Thoracic aorta (tissue), 2 donors: ENCODE data around the gene AFAP1L2. TPM values are rescaled to one million over a fixed set of nuclear protein-coding genes. Genes with fewer than 3 reads are reported as not detected.

Source experiments
- ATAC-seq: fragments of 150-250 bp; one replicate; pipeline ENCODE4 v1.8.0; 2017; ENCODE audit warnings: low read depth; ENCODE audit not compliant: insufficient number of reproducible peaks, low FRiP score
- DNase-seq: peaks from one replicate; pipeline ENCODE4 v3.0.0-alpha.2; 2020; ENCODE audit warnings: low spot score
- H3K27ac ChIP-seq, 2 donors: fragments of 200-600 bp; sonication (generic); 1 replicate in 1 of 2; 2 replicates in 1 of 2; pipeline ENCODE4 v1.5.1; 2016; ENCODE audit warnings: mild to moderate bottlenecking in 2 of 2, moderate library complexity in 2 of 2
- H3K27me3 ChIP-seq: fragments of 200-600 bp; sonication (generic); replicated peaks from 2 replicates; pipeline ENCODE4 v1.6.0; 2016; ENCODE audit warnings: mild to moderate bottlenecking; ENCODE audit not compliant: insufficient read depth
- H3K36me3 ChIP-seq: fragments of 200-600 bp; sonication (generic); one replicate; pipeline ENCODE4 v1.5.1; 2016
- H3K4me1 ChIP-seq, 2 donors: fragments of 200-600 bp; sonication (generic); 1 replicate in 1 of 2; 2 replicates in 1 of 2; pipeline versions ENCODE4 v1.5.1 to v1.6.0; 2016; ENCODE audit warnings: low read depth in 2 of 2, mild to moderate bottlenecking in 1 of 2; ENCODE audit not compliant: control insufficient read depth in 1 of 2
- H3K4me3 ChIP-seq: fragments of 200-600 bp; sonication (generic); 2 replicates; pipeline ENCODE4 v1.5.1; 2016; ENCODE audit warnings: mild to moderate bottlenecking
- H3K9me3 ChIP-seq: fragments of 200-600 bp; sonication (generic); 2 replicates; pipeline ENCODE4 v1.5.1; 2016
- total RNA-seq, 2 donors: library from RNA; depleted of rRNA; stranded (reverse); fragments of >200 nt; gene quantifications; one replicate each; pipeline versions ENCODE4 v1.1.0 to v1.2.3, GENCODE V29; 2016
- TF ChIP-seq, protein P1 (sequence below): fragments of 200-600 bp; sonication (generic); IDR thresholded peaks from one replicate; pipeline ENCODE4 v1.5.1; 2019; ENCODE audit warnings: antibody characterized with exemption

AFAP1L2 gene
- total RNA-seq, 2 donors from 2014 or later, result 7.7 to 13.3 TPM

GRCh38 chr10:114313866-114314265, 90.4 kb downstream of the AFAP1L2 start:
- H3K27ac ChIP-seq, result no peak overlapping the region
- TF ChIP-seq, protein P1, sequence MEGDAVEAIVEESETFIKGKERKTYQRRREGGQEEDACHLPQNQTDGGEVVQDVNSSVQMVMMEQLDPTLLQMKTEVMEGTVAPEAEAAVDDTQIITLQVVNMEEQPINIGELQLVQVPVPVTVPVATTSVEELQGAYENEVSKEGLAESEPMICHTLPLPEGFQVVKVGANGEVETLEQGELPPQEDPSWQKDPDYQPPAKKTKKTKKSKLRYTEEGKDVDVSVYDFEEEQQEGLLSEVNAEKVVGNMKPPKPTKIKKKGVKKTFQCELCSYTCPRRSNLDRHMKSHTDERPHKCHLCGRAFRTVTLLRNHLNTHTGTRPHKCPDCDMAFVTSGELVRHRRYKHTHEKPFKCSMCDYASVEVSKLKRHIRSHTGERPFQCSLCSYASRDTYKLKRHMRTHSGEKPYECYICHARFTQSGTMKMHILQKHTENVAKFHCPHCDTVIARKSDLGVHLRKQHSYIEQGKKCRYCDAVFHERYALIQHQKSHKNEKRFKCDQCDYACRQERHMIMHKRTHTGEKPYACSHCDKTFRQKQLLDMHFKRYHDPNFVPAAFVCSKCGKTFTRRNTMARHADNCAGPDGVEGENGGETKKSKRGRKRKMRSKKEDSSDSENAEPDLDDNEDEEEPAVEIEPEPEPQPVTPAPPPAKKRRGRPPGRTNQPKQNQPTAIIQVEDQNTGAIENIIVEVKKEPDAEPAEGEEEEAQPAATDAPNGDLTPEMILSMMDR, result no peak
- H3K27me3 ChIP-seq, result no peaks in the 10 kb centered on the region
- DNase-seq, result no peak
- H3K4me1 ChIP-seq, result peaks cover 0 to 3% of the 10 kb centered on the region in 2 donors
- no peaks in the 10 kb centered on the region for H3K36me3 ChIP-seq
- no peak overlapping the region for H3K4me3 ChIP-seq
- H3K9me3 ChIP-seq, result no peaks in the 10 kb centered on the region
- no peak for ATAC-seq

DNA sequence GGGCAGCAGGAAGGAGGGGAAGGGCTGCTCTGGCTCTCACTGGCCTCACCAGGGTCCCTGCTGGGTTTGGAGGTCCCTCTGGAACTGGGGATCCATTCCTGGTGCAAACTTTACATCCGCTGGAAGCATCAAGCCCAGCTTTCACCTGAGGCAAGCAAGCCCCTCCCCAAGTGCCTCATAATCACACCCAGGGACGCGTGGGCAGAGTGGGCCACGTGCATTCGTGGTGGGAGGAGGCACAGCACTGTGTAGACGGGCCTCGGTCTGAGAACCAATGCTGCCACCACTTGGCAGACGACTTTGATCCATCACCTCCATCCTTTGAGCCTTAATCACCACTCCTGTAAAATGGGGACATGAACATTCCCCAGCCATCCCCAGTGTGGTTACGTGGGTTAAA, 91.2 kb downstream of the AFAP1L2 start:
- H3K36me3 ChIP-seq, result no peaks in the 10 kb centered on the region
- H3K4me1 ChIP-seq, result peaks cover 0 to 10% of the 10 kb centered on the region in 2 donors
- no peak overlapping the region for H3K27ac ChIP-seq
- DNase-seq, result no peak
- TF ChIP-seq, protein P1, result no peak
- no peak for ATAC-seq
- no peak overlapping the region for H3K4me3 ChIP-seq
- H3K9me3 ChIP-seq, result no peaks in the 10 kb centered on the region
- H3K27me3 ChIP-seq, result no peaks in the 10 kb centered on the region

DNA sequence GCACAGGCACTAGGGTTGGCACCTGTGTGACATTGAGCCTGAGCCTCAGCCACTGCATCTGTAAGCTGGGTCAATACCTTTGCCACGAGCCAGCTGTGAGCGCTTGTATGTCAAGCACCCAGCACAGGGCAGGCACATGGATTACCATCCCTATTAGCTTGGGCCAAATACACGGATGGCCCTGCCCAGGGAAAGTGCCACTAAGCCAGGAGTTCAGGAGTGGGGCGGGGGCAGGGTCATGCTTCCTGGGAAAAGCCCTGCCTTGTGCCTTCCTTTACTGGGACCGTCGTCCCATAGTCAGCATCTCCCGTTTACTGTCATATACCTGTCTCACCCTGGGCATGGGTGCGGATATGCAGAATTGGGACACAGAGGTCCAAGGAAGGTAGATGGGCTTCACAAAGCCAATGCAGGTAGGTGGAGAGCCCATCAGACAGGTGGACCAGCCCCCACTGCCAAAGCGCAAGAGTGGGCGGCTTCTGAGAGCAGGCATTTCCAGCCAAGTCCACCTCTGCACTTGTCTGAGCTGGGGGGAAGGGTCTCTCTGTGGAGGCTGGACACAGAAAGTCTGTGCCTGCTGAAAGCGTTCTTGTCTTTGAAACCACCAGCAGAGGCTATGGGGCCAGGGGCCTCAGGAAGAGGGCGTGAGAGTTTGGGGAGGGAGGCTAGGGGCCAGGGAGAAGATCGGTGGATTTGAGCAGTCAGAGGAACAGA, 92.6 kb downstream of the AFAP1L2 start:
- TF ChIP-seq, protein P1, result no peak
- H3K9me3 ChIP-seq, result no peaks in the 10 kb centered on the region
- no peak overlapping the region for H3K4me3 ChIP-seq
- H3K4me1 ChIP-seq, result peaks cover 0 to 10% of the 10 kb centered on the region in 2 donors
- no peaks in the 10 kb centered on the region for H3K27me3 ChIP-seq
- ATAC-seq (no peak), DNase-seq (no peak)
- no peaks in the 10 kb centered on the region for H3K36me3 ChIP-seq
- no peak overlapping the region for H3K27ac ChIP-seq

DNA sequence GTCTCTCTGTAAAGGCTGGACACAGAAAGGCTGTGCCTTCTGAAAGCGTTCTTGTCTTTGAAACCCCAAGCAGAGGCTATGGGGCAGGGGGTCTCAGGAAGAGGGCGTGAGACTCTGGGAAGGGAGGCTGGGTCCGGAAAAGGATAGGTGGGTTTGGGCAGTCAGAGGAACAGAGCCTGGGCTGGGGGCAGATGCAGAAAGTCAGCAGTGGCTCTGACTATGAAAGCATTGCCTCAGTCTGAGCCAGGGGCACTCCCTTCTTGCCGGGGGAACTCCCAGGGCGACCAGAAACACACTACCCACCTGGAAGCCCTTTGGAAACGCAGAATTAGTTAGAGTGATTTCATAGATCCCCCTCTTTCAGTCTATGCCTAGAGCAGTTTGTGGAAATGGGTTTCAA, 93.3 kb downstream of the AFAP1L2 start:
- no peak overlapping the region for H3K4me3 ChIP-seq
- TF ChIP-seq, protein P1, result no peak
- DNase-seq, result no peak
- no peaks in the 10 kb centered on the region for H3K36me3 ChIP-seq
- ATAC-seq, result no peak
- peaks cover 0 to 10% of the 10 kb centered on the region in 2 donors for H3K4me1 ChIP-seq
- H3K9me3 ChIP-seq, result no peaks in the 10 kb centered on the region
- no peak overlapping the region for H3K27ac ChIP-seq
- no peaks in the 10 kb centered on the region for H3K27me3 ChIP-seq

DNA sequence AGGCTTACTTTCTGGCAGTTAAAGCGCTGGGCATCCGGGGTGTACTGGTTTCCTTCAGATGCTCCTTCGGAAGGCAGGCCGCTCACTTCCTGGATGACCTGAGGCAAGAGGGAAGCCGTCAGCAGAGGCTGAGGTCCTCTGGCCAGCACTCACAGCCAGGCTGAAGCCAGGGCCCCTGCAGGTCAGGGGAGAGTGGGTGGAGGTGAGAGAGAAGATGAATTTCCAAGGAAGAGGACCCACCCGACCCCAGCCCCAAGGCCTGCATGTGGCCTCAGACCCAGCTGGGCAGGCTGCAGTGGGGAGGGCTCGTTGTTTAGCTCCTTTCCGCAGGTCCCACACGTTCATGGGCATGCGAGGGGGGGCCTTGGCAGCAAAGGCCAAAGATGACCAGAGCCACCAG, 94.0 kb downstream of the AFAP1L2 start:
- Histone ChIP-seq H3K27ac (no peak overlapping the region), H3K9me3 (no peaks in the 10 kb centered on the region), H3K4me1 (peaks cover 0 to 10% of the 10 kb centered on the region in 2 donors), H3K4me3 (no peak overlapping the region), H3K36me3 (no peaks in the 10 kb centered on the region), H3K27me3 (no peaks in the 10 kb centered on the region)
- no peak for DNase-seq
- TF ChIP-seq, protein P1, result no peak
- no peak for ATAC-seq
